ENCODE results near the gene UCMA.

Gene UCMA

DNA sequence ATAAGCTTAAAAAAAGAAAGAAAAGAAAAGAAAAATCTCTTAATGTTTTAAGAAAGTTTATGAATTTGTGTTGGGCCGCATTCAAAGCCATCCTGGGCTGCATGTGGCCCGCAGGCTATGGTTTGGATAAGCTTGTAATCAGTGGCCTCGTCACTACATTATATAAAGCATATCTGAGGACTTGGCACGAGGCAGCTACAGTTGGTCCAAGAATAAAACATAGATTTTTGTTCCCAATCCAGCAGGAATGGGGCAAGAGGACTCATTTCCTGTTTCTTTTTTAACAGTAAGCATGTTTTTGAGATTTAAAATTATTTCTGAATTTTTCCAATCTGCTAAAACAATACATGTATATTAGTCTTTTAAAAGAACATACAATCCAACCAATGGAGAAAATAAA is 44.2 kb downstream of the UCMA start:
- DNase-seq (ENCODE audit: low read depth in 3 of 3, low spot score in 1 of 3), result no peak

DNA sequence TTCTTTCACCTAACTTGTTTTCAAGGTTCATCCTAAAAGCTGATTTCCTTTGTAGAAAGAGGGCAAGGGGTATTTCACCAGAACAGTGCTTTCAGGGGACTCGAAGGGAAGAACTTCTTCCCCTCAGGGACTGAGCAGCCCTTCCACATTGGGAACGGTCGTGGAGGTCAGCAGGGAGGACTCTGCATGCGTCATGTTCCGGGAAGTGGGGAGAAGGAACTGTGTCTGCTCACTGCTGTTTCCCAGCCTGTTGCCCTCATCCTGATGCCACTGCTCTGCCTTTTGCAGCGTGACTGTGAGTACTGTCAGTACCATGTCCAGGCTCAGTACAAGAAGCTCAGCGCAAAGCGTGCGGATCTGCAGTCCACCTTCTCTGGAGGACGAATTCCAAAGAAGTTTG is 45.6 kb downstream of the UCMA start:
- DNase-seq (ENCODE audit: low read depth in 3 of 3, low spot score in 1 of 3), result no peak

DNA sequence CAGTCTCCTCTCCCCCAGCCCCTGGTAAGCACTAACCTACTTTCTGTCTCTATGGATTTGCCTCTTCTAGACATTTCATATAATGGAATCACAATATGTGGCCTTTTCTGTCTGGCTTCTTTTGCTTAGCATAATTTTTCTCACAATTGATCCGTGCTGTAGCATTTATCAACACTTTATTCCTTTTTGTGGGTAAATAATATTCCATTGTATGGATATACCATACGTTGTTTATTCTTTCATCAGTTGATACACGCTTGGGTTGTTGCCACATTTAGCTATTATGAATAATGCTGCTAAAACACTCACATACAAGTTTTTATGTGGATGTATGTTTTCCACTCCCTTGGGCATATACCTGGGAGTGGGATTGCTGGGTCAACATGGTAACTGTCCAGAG is 47.0 kb downstream of the UCMA start:
- no peak for DNase-seq (ENCODE audit: low read depth in 3 of 3, low spot score in 1 of 3)

DNA sequence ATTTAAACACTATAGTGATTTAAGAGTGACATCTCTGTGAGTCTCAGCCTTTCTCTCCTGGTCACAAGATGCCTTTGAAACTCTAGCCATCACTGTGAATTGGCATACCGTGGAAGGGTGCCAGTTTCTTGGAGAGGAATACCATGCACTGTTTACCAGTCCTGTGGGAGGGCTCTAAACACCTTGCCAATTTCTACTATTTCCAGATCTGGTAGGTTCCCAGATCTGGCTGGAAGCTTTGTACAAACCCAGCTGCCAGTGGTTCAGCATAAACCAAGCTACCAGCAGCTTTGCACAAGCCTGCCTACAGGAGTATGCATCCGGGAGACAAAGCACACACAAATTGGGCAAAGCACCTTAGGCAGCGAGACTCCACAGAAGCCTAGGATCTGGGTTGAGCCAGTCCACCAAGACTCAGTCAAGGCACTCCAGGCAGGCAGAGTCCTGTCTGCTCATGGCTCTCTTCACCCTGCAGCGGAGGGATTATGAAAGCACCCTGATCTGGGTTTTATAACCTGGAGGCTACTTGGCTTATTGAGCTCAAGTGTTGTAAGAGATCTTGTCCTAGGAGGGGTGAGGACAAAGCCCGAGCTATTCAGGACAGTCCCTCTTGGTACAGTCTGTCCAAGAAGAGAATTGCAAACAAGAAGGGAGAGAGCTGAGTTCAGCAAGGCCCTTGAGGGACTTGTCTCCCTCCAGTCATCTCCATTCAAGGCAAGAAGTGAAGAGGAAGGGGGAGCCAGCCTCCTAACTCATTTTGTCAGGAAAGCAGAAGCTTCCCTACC is 49.3 kb downstream of the UCMA start:
- no peak for DNase-seq (ENCODE audit: low read depth in 3 of 3, low spot score in 1 of 3)

DNA sequence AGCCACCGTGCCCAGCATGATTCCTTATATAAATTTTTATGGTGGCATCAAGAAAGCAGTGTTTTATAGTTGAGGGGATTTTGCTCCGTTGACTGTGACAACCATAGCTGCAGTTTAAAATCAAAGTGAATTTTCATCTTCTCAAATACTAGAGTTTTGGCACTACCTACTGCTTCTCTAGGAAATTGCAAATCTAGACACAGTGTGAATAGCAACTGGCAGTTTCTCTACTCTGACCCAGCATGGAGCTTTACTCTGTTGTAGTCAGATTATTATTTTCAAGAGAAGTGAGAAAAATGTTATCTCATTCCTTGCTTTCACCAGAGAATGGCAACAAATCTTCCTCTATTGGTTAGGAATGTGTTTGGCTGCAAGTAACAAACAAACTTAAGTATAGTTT is 49.9 kb downstream of the UCMA start:
- no peak for DNase-seq (ENCODE audit: low read depth in 3 of 3, low spot score in 1 of 3)

DNA sequence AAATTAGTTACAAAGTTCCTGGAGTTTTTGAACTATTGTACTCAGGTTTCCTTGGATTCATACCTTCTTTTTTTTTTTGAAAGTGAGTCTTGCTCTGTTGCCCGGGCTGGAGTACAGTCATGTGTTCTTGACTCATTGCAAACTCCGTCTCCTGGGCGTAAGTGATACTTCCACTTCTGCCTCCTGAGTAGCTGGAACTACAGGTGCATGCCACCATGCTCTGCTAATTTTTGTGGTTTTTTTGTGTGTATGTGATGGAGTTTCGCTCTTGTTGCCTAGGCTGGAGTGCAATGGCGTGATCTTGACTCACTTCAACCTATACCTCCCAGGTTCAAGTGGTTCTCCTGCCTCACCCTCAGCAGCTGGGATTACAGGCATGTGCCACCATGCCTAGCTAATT is 50.5 kb downstream of the UCMA start:
- no peak for DNase-seq (ENCODE audit: low read depth in 3 of 3, low spot score in 1 of 3)

DNA sequence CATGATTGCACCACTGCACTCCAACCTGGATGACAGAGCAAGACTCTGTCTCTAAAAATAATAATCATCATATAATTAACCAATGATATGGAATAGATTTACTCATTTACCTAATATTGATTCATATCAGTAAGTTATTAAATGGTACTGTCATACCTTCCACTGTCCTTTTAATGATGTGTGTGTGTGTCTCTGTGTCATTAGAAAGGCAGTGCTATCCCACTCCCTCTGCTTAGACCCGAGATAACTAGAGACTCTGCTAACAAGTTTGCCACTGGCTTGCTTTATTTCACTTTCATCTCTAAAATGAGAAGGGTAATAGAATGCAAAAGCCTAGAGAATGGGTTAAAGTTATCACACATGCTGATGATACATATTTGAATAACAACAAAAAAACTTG is 51.8 kb downstream of the UCMA start:
- DNase-seq (ENCODE audit: low read depth in 3 of 3, low spot score in 1 of 3), result no peak

DNA sequence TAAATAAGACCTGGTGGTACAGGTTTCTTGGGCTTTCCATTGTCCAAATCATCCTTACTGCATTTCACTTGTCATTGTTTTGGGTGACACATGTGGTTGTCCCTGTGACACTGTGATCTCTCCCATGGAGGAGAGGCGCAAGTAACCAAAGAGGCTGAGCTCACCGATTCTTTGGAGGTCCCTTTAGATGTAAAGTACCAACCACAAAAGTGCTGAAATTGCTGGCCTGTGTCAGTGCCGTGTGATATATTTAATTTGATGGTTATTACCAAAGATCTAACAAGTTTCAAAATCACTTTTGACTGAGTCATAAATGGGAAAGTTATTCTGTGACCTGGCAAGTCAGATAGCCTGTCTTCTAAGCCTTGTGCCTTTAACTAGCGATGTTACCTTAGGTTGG is 53.4 kb downstream of the UCMA start:
- DNase-seq (ENCODE audit: low read depth in 3 of 3, low spot score in 1 of 3), result no peak

DNA sequence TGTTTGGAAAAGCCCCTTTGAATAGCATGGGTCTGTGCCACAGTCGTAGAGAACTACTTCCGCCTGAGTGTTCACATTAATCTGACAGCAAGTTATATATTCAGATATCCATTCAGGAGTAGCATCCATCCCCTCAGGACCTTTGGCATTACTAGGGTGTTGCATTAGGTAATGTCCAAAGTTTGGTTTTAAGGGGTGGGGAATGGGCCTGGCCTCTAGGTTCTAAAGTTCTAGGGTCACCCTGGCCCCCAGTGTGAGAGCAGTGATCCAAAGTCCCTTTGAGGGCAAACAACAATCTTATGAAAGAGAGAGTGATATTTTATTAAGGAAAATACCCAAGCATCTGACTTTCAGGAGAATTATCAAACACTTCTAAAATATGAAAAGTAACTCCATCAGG is 60.6 kb downstream of the UCMA start:
- no peak for DNase-seq (ENCODE audit: low read depth in 3 of 3, low spot score in 1 of 3)

Data from stimulated activated CD4-positive, alpha-beta T cell treated with anti-CD3 and anti-CD28 coated beads, TNF-alpha, amount 100 ng/mL, for 1 hour (primary cell).